HepG2 (cell line): Measurements from ENCODE around the gene SARS2. TPM values are rescaled to one million over a fixed set of nuclear protein-coding genes. Genes with fewer than 3 reads are reported as not detected.

ENCODE experiments used
- ATAD3A ChIP-seq: sonication (generic); formaldehyde crosslinking; IDR thresholded peaks from 2 replicates; pipeline ENCODE4 v1.4.0; 2020; ENCODE audit warnings: missing genetic modification reagents
- BCL6 ChIP-seq: IDR thresholded peaks from 2 replicates; pipeline ENCODE4 v1.6.1; 2016; ENCODE audit warnings: missing genetic modification reagents, missing compliant biosample characterization
- KIAA2018 ChIP-seq: sonication (generic); formaldehyde crosslinking; IDR thresholded peaks from 2 replicates; pipeline ENCODE4 v1.5.0; 2020; ENCODE audit warnings: mild to moderate bottlenecking, missing genetic modification reagents, borderline replicate concordance
- REPIN1 ChIP-seq: sonication (generic); formaldehyde crosslinking; IDR thresholded peaks from 2 replicates; pipeline ENCODE4 v1.8.0; 2022; ENCODE audit warnings: missing genetic modification reagents, low read depth, mild to moderate bottlenecking, borderline replicate concordance
- SOX5 ChIP-seq: IDR thresholded peaks from 2 replicates; pipeline ENCODE4 v1.6.1; 2016; ENCODE audit warnings: borderline replicate concordance
- TAF15 ChIP-seq: fragments of 200-400 bp; formaldehyde crosslinking; IDR thresholded peaks from one replicate; pipeline ENCODE4 v1.6.1; 2018; ENCODE audit warnings: mild to moderate bottlenecking, low read depth, low read length; ENCODE audit not compliant: poor library complexity, severe bottlenecking
- TEAD3 ChIP-seq: optimal IDR thresholded peaks from 2 replicates; pipeline ENCODE3; 2016; ENCODE audit warnings: borderline replicate concordance
- THAP11 ChIP-seq: IDR thresholded peaks from 2 replicates; pipeline ENCODE4 v1.6.1; 2016; ENCODE audit warnings: missing biosample characterization, missing genetic modification reagents
- TSC22D2 ChIP-seq: sonication (generic); formaldehyde crosslinking; IDR thresholded peaks from 2 replicates; pipeline ENCODE4 v1.5.1; 2020; ENCODE audit warnings: missing genetic modification reagents, mild to moderate bottlenecking, borderline replicate concordance
- ZNF350 ChIP-seq: sonication (generic); formaldehyde crosslinking; IDR thresholded peaks from 2 replicates; pipeline ENCODE4 v1.4.0; 2020; ENCODE audit warnings: mild to moderate bottlenecking, low read depth, missing genetic modification reagents, borderline replicate concordance
- ZNF547 ChIP-seq: sonication (generic); formaldehyde crosslinking; IDR thresholded peaks from 2 replicates; pipeline ENCODE4 v1.5.1; 2020; ENCODE audit warnings: mild to moderate bottlenecking, missing genetic modification reagents
- ZNF589 ChIP-seq: sonication (generic); formaldehyde crosslinking; conservative IDR thresholded peaks from 2 replicates; pipeline ENCODE4 v1.8.0; 2022; ENCODE audit warnings: mild to moderate bottlenecking, moderate library complexity, missing genetic modification reagents
- ZNF597 ChIP-seq: sonication (generic); formaldehyde crosslinking; IDR thresholded peaks from 2 replicates; pipeline ENCODE4 v1.5.0; 2020; ENCODE audit warnings: missing genetic modification reagents
- polyA plus RNA-seq, 8 experiments: library from polyadenylated mRNA; depleted of rRNA in 3 of 8; stranded (reverse) in 7 of 8; unstranded in 1 of 8; fragments of >200 nt; fragmentation: Illumina TruSeq in 4 of 8; extraction: Trizol in 4 of 8; gene quantifications; 2 replicates each; pipeline versions ENCODE4 v1.2.1 to v1.2.3, GENCODE V29; 2011 to 2016; ENCODE audit warnings: low read depth in 4 of 8, missing spikeins in 1 of 8, mixed read lengths in 1 of 8; ENCODE audit not compliant: insufficient read depth in 1 of 8
- total RNA-seq, 5 experiments: library from RNA; depleted of rRNA; stranded (reverse); fragments of >200 nt; fragmentation: Illumina TruSeq; extraction: Trizol; gene quantifications; 2 replicates each; pipeline ENCODE4 v1.2.3, GENCODE V29; 2016; ENCODE audit warnings: low read depth in 1 of 5
- TF ChIP-seq, protein P1 (sequence below), 2 experiments: sonication (generic) in 1 of 2; formaldehyde crosslinking in 1 of 2; IDR thresholded peaks; 2 replicates each; pipeline versions ENCODE4 v1.5.1 to v1.6.1; 2011 to 2020; ENCODE audit warnings: borderline replicate concordance in 1 of 2, low read depth in 1 of 2, low read length in 1 of 2, mild to moderate bottlenecking in 1 of 2, missing genetic modification reagents in 1 of 2, moderate library complexity in 1 of 2

Gene SARS2
- total and polyA plus RNA-seq, 2 of the 13 experiments (the other 11 are each of a cell fraction or from before 2014, with no cell fraction given), result 40.0 to 48.6 TPM

GRCh38 chr19:38929929-38930775, at the start of gene SARS2 (continued):
- TF ChIP-seq ZNF597 (CRISPR knock-in tag) (no peak), BCL6 (CRISPR knock-in tag) (peak; percentile 17; the same call in 1 of the 2 replicates), ATAD3A (no peak), TSC22D2 (0 out of 2 replicates have a peak, but pooled peaks have one; percentile 64), ZNF589 (CRISPR knock-in tag) (0 out of 2 replicates have a peak, but pooled peaks have one; percentile 31), REPIN1 (CRISPR knock-in tag) (no peak), KIAA2018 (CRISPR knock-in tag) (0 out of 2 replicates have a peak, but pooled peaks have one; percentile 44), ZNF350 (CRISPR knock-in tag) (peak; percentile 56; the same call in 1 of the 2 replicates), THAP11 (CRISPR knock-in tag) (peak; percentile 85), TAF15 (no peak), SOX5 (CRISPR knock-in tag) (peak; percentile 45; the same call in 1 of the 2 replicates), ZNF547 (0 out of 2 replicates have a peak, but pooled peaks have one; percentile 52), TEAD3 (CRISPR knock-in tag) (peak; percentile 95)
- TF ChIP-seq, protein P1, sequence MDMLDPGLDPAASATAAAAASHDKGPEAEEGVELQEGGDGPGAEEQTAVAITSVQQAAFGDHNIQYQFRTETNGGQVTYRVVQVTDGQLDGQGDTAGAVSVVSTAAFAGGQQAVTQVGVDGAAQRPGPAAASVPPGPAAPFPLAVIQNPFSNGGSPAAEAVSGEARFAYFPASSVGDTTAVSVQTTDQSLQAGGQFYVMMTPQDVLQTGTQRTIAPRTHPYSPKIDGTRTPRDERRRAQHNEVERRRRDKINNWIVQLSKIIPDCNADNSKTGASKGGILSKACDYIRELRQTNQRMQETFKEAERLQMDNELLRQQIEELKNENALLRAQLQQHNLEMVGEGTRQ (IDR thresholded peaks at IDR 0.05; ENCODE audit: low read depth, low read length), result no peak; the same call in 1 of the 2 replicates
- TF ChIP-seq, protein P1 (CRISPR knock-in tag; IDR thresholded peaks at IDR 0.05; ENCODE audit: borderline replicate concordance), result peak; percentile 63; the same call in 1 of the 2 replicates
